Measurements from ENCODE around the gene IL23A.

IL23A gene

GRCh38 chr12:56326126-56326525 lies 12.6 kb upstream of the IL23A start:
- no peak for DNase-seq (ENCODE audit: low read depth in 2 of 2)
- H3K4me3 ChIP-seq (replicated peaks in 1 of 2; ENCODE audit: low read depth in 2 of 2, low read length in 2 of 2), result no peak overlapping the region
- TF ChIP-seq CTCF (IDR thresholded peaks at IDR 0.05; ENCODE audit: low read depth, low read length), result no peak

GRCh38 chr12:56326533-56326932 lies 12.2 kb upstream of the IL23A start:
- peak in 1 of 2 donors; percentile 20 for DNase-seq (ENCODE audit: low read depth in 2 of 2)
- no peak for TF ChIP-seq CTCF (IDR thresholded peaks at IDR 0.05; ENCODE audit: low read depth, low read length)
- no peak overlapping the region for H3K4me3 ChIP-seq (replicated peaks in 1 of 2; ENCODE audit: low read depth in 2 of 2, low read length in 2 of 2)

- no peak for DNase-seq (ENCODE audit: low read depth in 2 of 2)
Observed at GRCh38 chr12:56330936-56331490, 7.7 kb upstream of the IL23A start.

GRCh38 chr12:56332512-56333196 lies 6.0 kb upstream of the IL23A start:
- peak overlapping the region; percentile 54 to 63 for H3K4me3 ChIP-seq (replicated peaks in 1 of 2; ENCODE audit: low read depth in 2 of 2, low read length in 2 of 2)
- no peak for TF ChIP-seq CTCF (IDR thresholded peaks at IDR 0.05; ENCODE audit: low read depth, low read length)
- no peak for DNase-seq (ENCODE audit: low read depth in 2 of 2)

More at GRCh38 chr12:56330936-56331490, 7.7 kb upstream of the IL23A start:
- TF ChIP-seq CTCF (IDR thresholded peaks at IDR 0.05; ENCODE audit: low read depth, low read length), result no peak
- H3K4me3 ChIP-seq (replicated peaks in 1 of 2; ENCODE audit: low read depth in 2 of 2, low read length in 2 of 2), result no peak overlapping the region

DNA sequence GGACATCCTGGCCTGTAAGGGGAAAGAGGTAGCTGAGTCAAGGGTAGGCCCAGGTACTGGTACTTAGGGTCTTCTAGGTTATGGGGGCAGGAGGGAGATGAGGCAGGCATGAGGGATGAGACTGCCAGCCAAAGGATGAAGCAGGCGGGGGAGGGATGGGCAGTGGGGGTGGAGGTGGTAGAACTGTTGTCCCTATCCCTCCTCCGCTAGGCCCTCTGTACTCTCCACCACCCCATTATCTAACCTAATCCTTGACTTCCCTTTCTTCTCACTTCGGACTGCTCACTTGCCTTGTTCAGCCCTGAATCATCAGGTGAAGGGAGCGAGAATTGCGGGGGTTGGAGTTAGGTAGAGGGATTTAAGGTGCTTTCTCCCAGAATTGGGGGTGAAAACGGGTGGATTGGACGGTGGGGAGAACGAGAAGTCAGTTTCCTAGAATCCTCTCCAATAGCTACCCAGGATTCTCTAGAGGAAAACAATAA lies 5.4 kb upstream of the IL23A start:
- DNase-seq (ENCODE audit: low read depth in 2 of 2), result no peak
- H3K4me3 ChIP-seq (replicated peaks in 1 of 2; ENCODE audit: low read depth in 2 of 2, low read length in 2 of 2), result peak overlapping the region; percentile 54 to 63
- no peak for TF ChIP-seq CTCF (IDR thresholded peaks at IDR 0.05; ENCODE audit: low read depth, low read length)

- peak; percentile 73 for TF ChIP-seq CTCF (IDR thresholded peaks at IDR 0.05; ENCODE audit: low read depth, low read length)
- peak; percentile 99 for DNase-seq (ENCODE audit: low read depth in 2 of 2)
- peak within 1 kb of the TSS; percentile 54 to 63 for H3K4me3 ChIP-seq (replicated peaks in 1 of 2; ENCODE audit: low read depth in 2 of 2, low read length in 2 of 2)
Observed at GRCh38 chr12:56333679-56334489, 4.8 kb upstream of the IL23A start, which contains the start of gene PAN2. TSS of gene PAN2 (minus strand) at chr12:56334000. CDS start at chr12:56333094, 906 bp downstream.
